ENCODE results near the gene ARHGAP36. TPM values are rescaled to one million over a fixed set of nuclear protein-coding genes. Genes with fewer than 3 reads are reported as not detected.

The ARHGAP36 gene
- total RNA-seq, 1 experiment from 2014 or later, result not detected

GRCh38 chrX:131034063-131034462 lies 24.1 kb upstream of the ARHGAP36 start:
- Mint-ChIP-seq H3K27me3 (ENCODE audit: insufficient read depth, unreplicated experiment) (peaks cover 81% of the 10 kb centered on the region), H3K4me1 (ENCODE audit: insufficient read depth, unreplicated experiment) (no peaks in the 10 kb centered on the region), H3K27ac (ENCODE audit: low read depth, unreplicated experiment) (no peak overlapping the region), H3K4me3 (ENCODE audit: unreplicated experiment) (no peak overlapping the region), H3K36me3 (ENCODE audit: insufficient read depth, unreplicated experiment) (no peaks in the 10 kb centered on the region), H3K9me3 (ENCODE audit: unreplicated experiment) (no peaks in the 10 kb centered on the region)
- ChIA-PET POLR2A (no interaction called here), CTCF (no interaction called here)
- DNase-seq (ENCODE audit: unreplicated experiment), result no peak
- intact Hi-C loops (cut with micrococcal nuclease), result no loop called here
- no TSS peak for BruUV-seq (replicated peaks)
- no peak for TF ChIP-seq CTCF (IDR thresholded peaks at IDR 0.05; ENCODE audit: unreplicated experiment)

GRCh38 chrX:131040781-131041180 lies 17.4 kb upstream of the ARHGAP36 start:
- no TSS peak for BruUV-seq (replicated peaks)
- no peaks in the 10 kb centered on the region for H3K4me1 Mint-ChIP-seq (ENCODE audit: insufficient read depth, unreplicated experiment)

GRCh38 chrX:131041667-131042066 lies 16.5 kb upstream of the ARHGAP36 start:
- no peak for DNase-seq (ENCODE audit: unreplicated experiment)
- peaks cover 100% of the 10 kb centered on the region for H3K27me3 Mint-ChIP-seq (ENCODE audit: insufficient read depth, unreplicated experiment)

More at GRCh38 chrX:131040781-131041180, 17.4 kb upstream of the ARHGAP36 start:
- CTCF ChIA-PET, result interaction anchor here (1.0 kb wide), 1 partner anchor 590 kb away, joined by 3 read pairs; no protein-coding TSS in a partner anchor
- peaks cover 99% of the 10 kb centered on the region for H3K27me3 Mint-ChIP-seq (ENCODE audit: insufficient read depth, unreplicated experiment)
- no peak overlapping the region for H3K4me3 Mint-ChIP-seq (ENCODE audit: unreplicated experiment)
- TF ChIP-seq CTCF (IDR thresholded peaks at IDR 0.05; ENCODE audit: unreplicated experiment), result no peak
- no peaks in the 10 kb centered on the region for H3K36me3 Mint-ChIP-seq (ENCODE audit: insufficient read depth, unreplicated experiment)
- no peak for DNase-seq (ENCODE audit: unreplicated experiment)
- no peaks in the 10 kb centered on the region for H3K9me3 Mint-ChIP-seq (ENCODE audit: unreplicated experiment)
- no peak overlapping the region for H3K27ac Mint-ChIP-seq (ENCODE audit: low read depth, unreplicated experiment)
- intact Hi-C loops (cut with micrococcal nuclease), result no loop called here
- POLR2A ChIA-PET, result no interaction called here

GRCh38 chrX:131045726-131046125 lies 12.4 kb upstream of the ARHGAP36 start:
- TF ChIP-seq CTCF (IDR thresholded peaks at IDR 0.05; ENCODE audit: unreplicated experiment), result no peak
- no peaks in the 10 kb centered on the region for H3K9me3 Mint-ChIP-seq (ENCODE audit: unreplicated experiment)
- ChIA-PET POLR2A (no interaction called here), CTCF (no interaction called here)
- no peaks in the 10 kb centered on the region for H3K36me3 Mint-ChIP-seq (ENCODE audit: insufficient read depth, unreplicated experiment)
- no peak for DNase-seq (ENCODE audit: unreplicated experiment)
- H3K27me3 Mint-ChIP-seq (ENCODE audit: insufficient read depth, unreplicated experiment), result peaks cover 98% of the 10 kb centered on the region
- no peak overlapping the region for H3K4me3 Mint-ChIP-seq (ENCODE audit: unreplicated experiment)
- intact Hi-C loops (cut with micrococcal nuclease), result no loop called here
- H3K27ac Mint-ChIP-seq (ENCODE audit: low read depth, unreplicated experiment), result no peak overlapping the region
- H3K4me1 Mint-ChIP-seq (ENCODE audit: insufficient read depth, unreplicated experiment), result no peaks in the 10 kb centered on the region
- no TSS peak for BruUV-seq (replicated peaks)

More at GRCh38 chrX:131041667-131042066, 16.5 kb upstream of the ARHGAP36 start:
- BruUV-seq (replicated peaks), result no TSS peak
- intact Hi-C loops (cut with micrococcal nuclease), result no loop called here
- Mint-ChIP-seq H3K4me1 (ENCODE audit: insufficient read depth, unreplicated experiment) (no peaks in the 10 kb centered on the region), H3K36me3 (ENCODE audit: insufficient read depth, unreplicated experiment) (no peaks in the 10 kb centered on the region), H3K4me3 (ENCODE audit: unreplicated experiment) (no peak overlapping the region), H3K27ac (ENCODE audit: low read depth, unreplicated experiment) (no peak overlapping the region), H3K9me3 (ENCODE audit: unreplicated experiment) (no peaks in the 10 kb centered on the region)
- POLR2A ChIA-PET, result no interaction called here
- TF ChIP-seq CTCF (IDR thresholded peaks at IDR 0.05; ENCODE audit: unreplicated experiment), result no peak
- CTCF ChIA-PET, result interaction anchor here (1.0 kb wide), 1 partner anchor 589 kb away, joined by 3 read pairs; no protein-coding TSS in a partner anchor

All from MCF 10A (cell line).